Glutamatergic neuron (in vitro differentiated cells): ENCODE measurements around the gene AMOTL1. TPM values are rescaled to one million over a fixed set of nuclear protein-coding genes. Genes with fewer than 3 reads are reported as not detected.

Experiments used
- DNase-seq: peaks from one replicate; pipeline ENCODE4 v3.0.0; 2022
- H3K27ac Mint-ChIP-seq: one replicate; pipeline ENCODE4 v1.8.0; 2020; ENCODE audit warnings: mild to moderate bottlenecking, mixed read lengths, inconsistent platforms; ENCODE audit not compliant: unreplicated experiment
- H3K27me3 Mint-ChIP-seq: one replicate; pipeline ENCODE4 v1.8.0; 2020; ENCODE audit warnings: mild to moderate bottlenecking, moderate library complexity, mixed read lengths, inconsistent platforms; ENCODE audit not compliant: unreplicated experiment
- H3K36me3 Mint-ChIP-seq: one replicate; pipeline ENCODE4 v1.8.0; 2020; ENCODE audit warnings: mild to moderate bottlenecking, mixed read lengths, inconsistent platforms; ENCODE audit not compliant: unreplicated experiment
- H3K4me1 Mint-ChIP-seq: one replicate; pipeline ENCODE4 v1.8.0; 2020; ENCODE audit warnings: mild to moderate bottlenecking, low read depth, mixed read lengths, inconsistent platforms; ENCODE audit not compliant: unreplicated experiment
- H3K4me3 Mint-ChIP-seq: one replicate; pipeline ENCODE4 v1.8.0; 2020; ENCODE audit warnings: mild to moderate bottlenecking, mixed read lengths, inconsistent platforms; ENCODE audit not compliant: unreplicated experiment
- H3K9me3 Mint-ChIP-seq: one replicate; pipeline ENCODE4 v1.8.0; 2020; ENCODE audit warnings: mild to moderate bottlenecking, moderate library complexity, mixed read lengths, inconsistent platforms; ENCODE audit not compliant: unreplicated experiment
- CTCF ChIP-seq: fragments of 200-600 bp; sonication (generic); IDR thresholded peaks from one replicate; pipeline ENCODE4 v1.5.0; 2021; ENCODE audit not compliant: partially characterized antibody, unreplicated experiment
- total RNA-seq: library from RNA; stranded (reverse); fragmentation: NEBNext Ultra II Directional; extraction: Animal tissue kit (Norgen Biotek cat#: 25700); gene quantifications from one replicate; pipeline ENCODE4 v1.2.1, GENCODE V29; 2021; ENCODE audit not compliant: unreplicated experiment

The AMOTL1 gene
- total RNA-seq, 1 donor from 2014 or later, result 27.6 TPM

- Mint-ChIP-seq H3K4me3 (peak overlapping the region; percentile 97), H3K27me3 (peaks cover 6% of the 10 kb centered on the region), H3K9me3 (peaks cover 6% of the 10 kb centered on the region), H3K36me3 (no peaks in the 10 kb centered on the region), H3K27ac (peak overlapping the region; percentile 88), H3K4me1 (peaks cover 12% of the 10 kb centered on the region)
- no peak for TF ChIP-seq CTCF
- DNase-seq, result peak; percentile 60
Observed at GRCh38 chr11:94768602-94769541, 716 bp downstream of the AMOTL1 start.

GRCh38 chr11:94769880-94770279 lies 1.7 kb downstream of the AMOTL1 start:
- Mint-ChIP-seq H3K36me3 (no peaks in the 10 kb centered on the region), H3K27me3 (peaks cover 6% of the 10 kb centered on the region), H3K4me3 (peak overlapping the region; percentile 97), H3K27ac (peak overlapping the region; percentile 88), H3K4me1 (peaks cover 12% of the 10 kb centered on the region), H3K9me3 (peaks cover 6% of the 10 kb centered on the region)
- TF ChIP-seq CTCF, result no peak
- DNase-seq, result no peak

- H3K9me3 Mint-ChIP-seq, result peaks cover 6% of the 10 kb centered on the region
- no peak for DNase-seq
- H3K36me3 Mint-ChIP-seq, result no peaks in the 10 kb centered on the region
- peak overlapping the region; percentile 97 for H3K4me3 Mint-ChIP-seq
- peaks cover 12% of the 10 kb centered on the region for H3K4me1 Mint-ChIP-seq
- peaks cover 6% of the 10 kb centered on the region for H3K27me3 Mint-ChIP-seq
- H3K27ac Mint-ChIP-seq, result no peak overlapping the region
- TF ChIP-seq CTCF, result no peak
Observed at GRCh38 chr11:94770563-94771120, 2.5 kb downstream of the AMOTL1 start.

GRCh38 chr11:94771390-94771789 lies 3.2 kb downstream of the AMOTL1 start:
- no peak for DNase-seq
- Mint-ChIP-seq H3K4me1 (peaks cover 16% of the 10 kb centered on the region), H3K27ac (no peak overlapping the region), H3K36me3 (no peaks in the 10 kb centered on the region), H3K9me3 (peaks cover 6% of the 10 kb centered on the region), H3K27me3 (peaks cover 6% of the 10 kb centered on the region), H3K4me3 (no peak overlapping the region)
- no peak for TF ChIP-seq CTCF

- peaks cover 19% of the 10 kb centered on the region for H3K4me1 Mint-ChIP-seq
- DNase-seq, result no peak
- H3K36me3 Mint-ChIP-seq, result no peaks in the 10 kb centered on the region
- no peak overlapping the region for H3K27ac Mint-ChIP-seq
- no peak overlapping the region for H3K4me3 Mint-ChIP-seq
- no peak for TF ChIP-seq CTCF
- H3K9me3 Mint-ChIP-seq, result peaks cover 6% of the 10 kb centered on the region
- H3K27me3 Mint-ChIP-seq, result peaks cover 6% of the 10 kb centered on the region
Observed at GRCh38 chr11:94771951-94772350, 3.8 kb downstream of the AMOTL1 start.
